HG03575 (cell line): ENCODE measurements around the gene KMT2C.
"Not testable (repeated sequence)": the region's sequence is repeated elsewhere in the genome, so short reads cannot be mapped to it uniquely, and the experiment has no call there.

Experiments
- ATAC-seq: cut with Tn5 transposase; IDR thresholded peaks from one replicate; pipeline ENCODE4 v1.9.1; 2021; ENCODE audit not compliant: unreplicated experiment, insufficient number of reproducible peaks, low FRiP score; ENCODE audit errors: extremely low read depth

Gene KMT2C

GRCh38 chr7:152336754-152337368 is 98.9 kb downstream of the KMT2C start:
- ATAC-seq: no peak

- no peak for ATAC-seq
Observed at GRCh38 chr7:152335900-152336571, 99.8 kb downstream of the KMT2C start.

GRCh38 chr7:152333134-152333533 is 102.7 kb downstream of the KMT2C start:
- ATAC-seq: no peak

GRCh38 chr7:152330827-152331226 is 105.0 kb downstream of the KMT2C start:
- no peak for ATAC-seq

GRCh38 chr7:152329469-152329868 is 106.3 kb downstream of the KMT2C start:
- ATAC-seq: no peak

GRCh38 chr7:152328234-152328633 is 107.6 kb downstream of the KMT2C start:
- ATAC-seq: no peak

- no peak for ATAC-seq
Observed at GRCh38 chr7:152315845-152316244, 120.0 kb downstream of the KMT2C start.

GRCh38 chr7:152313831-152314604 is 121.8 kb downstream of the KMT2C start:
- no peak for ATAC-seq

GRCh38 chr7:152313217-152313616 is 122.6 kb downstream of the KMT2C start:
- ATAC-seq: no peak

- ATAC-seq: no peak
Observed at GRCh38 chr7:152312316-152312715, 123.5 kb downstream of the KMT2C start.

- ATAC-seq: no peak
Observed at GRCh38 chr7:152307902-152308301, 127.9 kb downstream of the KMT2C start.

- not testable (repeated sequence) for ATAC-seq
Observed at GRCh38 chr7:152299542-152300143, 136.2 kb downstream of the KMT2C start.

- no peak for ATAC-seq
Observed at GRCh38 chr7:152292897-152293296, 142.9 kb downstream of the KMT2C start.

GRCh38 chr7:152286972-152287371 is 148.8 kb downstream of the KMT2C start:
- not testable (repeated sequence) for ATAC-seq

GRCh38 chr7:152286219-152286618 is 149.6 kb downstream of the KMT2C start:
- not testable (repeated sequence) for ATAC-seq

- ATAC-seq: not testable (repeated sequence)
Observed at GRCh38 chr7:152284998-152285397, 150.8 kb downstream of the KMT2C start.

- not testable (repeated sequence) for ATAC-seq
Observed at GRCh38 chr7:152277687-152278086, 158.1 kb downstream of the KMT2C start.

GRCh38 chr7:152270427-152270826 is 165.4 kb downstream of the KMT2C start:
- not testable (repeated sequence) for ATAC-seq

- ATAC-seq: not testable (repeated sequence)
Observed at GRCh38 chr7:152266859-152267258, 168.9 kb downstream of the KMT2C start.

- ATAC-seq: not testable (repeated sequence)
Observed at GRCh38 chr7:152264915-152265314, 170.9 kb downstream of the KMT2C start.
